ENCODE results near the gene HEATR9. TPM values are rescaled to one million over a fixed set of nuclear protein-coding genes. Genes with fewer than 3 reads are reported as not detected.

The HEATR9 gene
- polyA plus RNA-seq, 1 of the 3 experiments (the other 2 are of a cell fraction), result not detected

GRCh38 chr17:35841505-35841904 is 27.2 kb downstream of the HEATR9 start:
- H3K27ac ChIP-seq (ENCODE audit: low read depth in 2 of 2, low read length in 1 of 2), result no peak overlapping the region
- no peak overlapping the region for H3K9ac ChIP-seq
- peaks cover 59 to 85% of the 10 kb centered on the region in 2 experiments for H3K36me3 ChIP-seq (replicated peaks in 1 of 2; ENCODE audit: control insufficient read depth in 1 of 2, insufficient read depth in 2 of 2, low read length in 1 of 2)
- CTCF ChIA-PET, result interaction anchor here (0.6 to 2.1 kb wide), 6 partner anchors 8 to 528 kb away, joined by 3 to 11 read pairs (median 4); partner anchors contain the start of gene TAF15
- WGBS (ENCODE audit: low lambda C conversion rate), result 94% methylated on average over 4 of the region's 4 CpGs
- no peak for TF ChIP-seq NFIC (IDR thresholded peaks at IDR 0.05; ENCODE audit: borderline replicate concordance)
- no peak for TF ChIP-seq EZH2phosphoT487 (IDR thresholded peaks at IDR 0.05; ENCODE audit: borderline replicate concordance, low read depth)
- TF ChIP-seq CHD2 (IDR thresholded peaks at IDR 0.05; ENCODE audit: low read length, partially characterized antibody), result no peak
- no peak for TF ChIP-seq FOXM1 (IDR thresholded peaks at IDR 0.05; ENCODE audit: low read depth)
- TF ChIP-seq TCF12 (IDR thresholded peaks at IDR 0.05), result no peak
- TF ChIP-seq TEAD4 (IDR thresholded peaks at IDR 0.05; ENCODE audit: borderline replicate concordance, insufficient read depth), result no peak
- TF ChIP-seq EP300 (IDR thresholded peaks at IDR 0.05; ENCODE audit: borderline replicate concordance in 1 of 2, low read depth in 1 of 2, low read length in 1 of 2), result no peak
- TF ChIP-seq YY1 (IDR thresholded peaks at IDR 0.05; ENCODE audit: low read depth), result no peak
- H4K20me1 ChIP-seq (ENCODE audit: insufficient read depth), result no peaks in the 10 kb centered on the region; the same call in none of the 2 replicates
- H3K4me3 ChIP-seq (ENCODE audit: low read depth in 2 of 2, low read length in 1 of 2), result no peak overlapping the region
- POLR2A ChIA-PET, result interaction anchor here (0.6 to 0.7 kb wide), 2 partner anchors 32 to 96 kb away, joined by 3 to 4 read pairs; partner anchors contain the start of gene TAF15
- H3K27me3 ChIP-seq (ENCODE audit: insufficient read depth), result no peaks in the 10 kb centered on the region
- no peaks in the 10 kb centered on the region for H3K79me2 ChIP-seq (ENCODE audit: insufficient read depth)
- peaks cover 22% of the 10 kb centered on the region for H3F3A ChIP-seq (replicated peaks; ENCODE audit: insufficient read depth)
- no peaks in the 10 kb centered on the region for H3K4me1 ChIP-seq (ENCODE audit: control insufficient read depth in 1 of 2, insufficient read depth in 2 of 2, low read depth in 1 of 2, low read length in 1 of 2)
- DNase-seq, result no peak
- H3K4me2 ChIP-seq, result no peak overlapping the region
- no peaks in the 10 kb centered on the region for H3K9me2 ChIP-seq
- H2AFZ ChIP-seq (ENCODE audit: low read depth), result no peak overlapping the region
- no peaks in the 10 kb centered on the region for H3K9me3 ChIP-seq

- H2AFZ ChIP-seq (ENCODE audit: low read depth), result no peak overlapping the region
- peaks cover 59 to 85% of the 10 kb centered on the region in 2 experiments for H3K36me3 ChIP-seq (replicated peaks in 1 of 2; ENCODE audit: control insufficient read depth in 1 of 2, insufficient read depth in 2 of 2, low read length in 1 of 2)
- DNase-seq, result no peak
- peaks cover 22% of the 10 kb centered on the region for H3F3A ChIP-seq (replicated peaks; ENCODE audit: insufficient read depth)
- H3K9me3 ChIP-seq, result no peaks in the 10 kb centered on the region
- H3K4me3 ChIP-seq (ENCODE audit: low read depth in 2 of 2, low read length in 1 of 2), result no peak overlapping the region
- H3K9me2 ChIP-seq, result no peaks in the 10 kb centered on the region
- ChIA-PET CTCF (interaction anchor here (0.6 to 2.1 kb wide), 5 partner anchors 9 to 528 kb away, joined by 3 to 11 read pairs (median 3); no protein-coding TSS in a partner anchor), POLR2A (interaction anchor here (0.6 to 0.7 kb wide), 3 partner anchors 32 to 96 kb away, joined by 3 to 4 read pairs (median 4); partner anchors contain the start of gene TAF15)
- no peaks in the 10 kb centered on the region for H3K4me1 ChIP-seq (ENCODE audit: control insufficient read depth in 1 of 2, insufficient read depth in 2 of 2, low read depth in 1 of 2, low read length in 1 of 2)
- H3K79me2 ChIP-seq (ENCODE audit: insufficient read depth), result no peaks in the 10 kb centered on the region
- H3K27ac ChIP-seq (ENCODE audit: low read depth in 2 of 2, low read length in 1 of 2), result no peak overlapping the region
- no peaks in the 10 kb centered on the region for H3K27me3 ChIP-seq (ENCODE audit: insufficient read depth)
- H4K20me1 ChIP-seq (ENCODE audit: insufficient read depth), result no peaks in the 10 kb centered on the region; the same call in none of the 2 replicates
- no peak overlapping the region for H3K4me2 ChIP-seq
- WGBS (ENCODE audit: low lambda C conversion rate), result 87% methylated on average over 3 of the region's 3 CpGs
- no peak overlapping the region for H3K9ac ChIP-seq
- TF ChIP-seq FOXM1 (IDR thresholded peaks at IDR 0.05; ENCODE audit: low read depth) (no peak), SIN3A (IDR thresholded peaks at IDR 0.05; ENCODE audit: borderline replicate concordance, low read depth, low read length) (no peak), ZBTB33 (IDR thresholded peaks at IDR 0.05; ENCODE audit: borderline replicate concordance, low read depth) (no peak), CTCF (IDR thresholded peaks at IDR 0.05) (no peak), JUND (IDR thresholded peaks at IDR 0.05) (no peak), MXI1 (IDR thresholded peaks at IDR 0.05; ENCODE audit: low read depth, low read length) (no peak), USF1 (IDR thresholded peaks at IDR 0.05; ENCODE audit: borderline replicate concordance, low read depth) (no peak), REST (IDR thresholded peaks at IDR 0.05; ENCODE audit: low read depth, low read length) (no peak), PBX3 (IDR thresholded peaks at IDR 0.05) (no peak), RXRA (IDR thresholded peaks at IDR 0.05; ENCODE audit: borderline replicate concordance, low read depth) (no peak), TAF1 (IDR thresholded peaks at IDR 0.05; ENCODE audit: borderline replicate concordance, low read depth, low read length) (no peak)
These were observed 27.6 kb downstream of the HEATR9 start for GRCh38 chr17:35841101-35841500.
